ENCODE data around the gene TNS1.

- TF ChIP-seq FOXK2 (IDR thresholded peaks at IDR 0.05) (no peak), LEF1 (IDR thresholded peaks at IDR 0.05; ENCODE audit: borderline replicate concordance) (no peak), SP1 (IDR thresholded peaks at IDR 0.05) (no peak), ELF4 (IDR thresholded peaks at IDR 0.05) (no peak), BHLHE40 (IDR thresholded peaks at IDR 0.05; ENCODE audit: borderline replicate concordance) (no peak), SUZ12 (IDR thresholded peaks at IDR 0.05) (no peak)
- TF ChIP-seq, protein P1, sequence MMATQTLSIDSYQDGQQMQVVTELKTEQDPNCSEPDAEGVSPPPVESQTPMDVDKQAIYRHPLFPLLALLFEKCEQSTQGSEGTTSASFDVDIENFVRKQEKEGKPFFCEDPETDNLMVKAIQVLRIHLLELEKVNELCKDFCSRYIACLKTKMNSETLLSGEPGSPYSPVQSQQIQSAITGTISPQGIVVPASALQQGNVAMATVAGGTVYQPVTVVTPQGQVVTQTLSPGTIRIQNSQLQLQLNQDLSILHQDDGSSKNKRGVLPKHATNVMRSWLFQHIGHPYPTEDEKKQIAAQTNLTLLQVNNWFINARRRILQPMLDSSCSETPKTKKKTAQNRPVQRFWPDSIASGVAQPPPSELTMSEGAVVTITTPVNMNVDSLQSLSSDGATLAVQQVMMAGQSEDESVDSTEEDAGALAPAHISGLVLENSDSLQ (IDR thresholded peaks at IDR 0.05), result no peak
Measured at GRCh38 chr2:217774232-217774631, 228.6 kb downstream of the TNS1 start.

Data from HEK293T (cell line).